DOHH2 (cell line): Measurements from ENCODE around the gene PRKCH.

Source experiments
- H3F3A ChIP-seq: fragments of 200-600 bp; sonication (generic), shearing (Covaris generic); 2 replicates; pipeline ENCODE4 v1.6.0; 2016; ENCODE audit warnings: antibody characterized with exemption, mild to moderate bottlenecking; ENCODE audit not compliant: control insufficient read depth, insufficient read depth
- H3K27ac ChIP-seq: fragments of 200-600 bp; sonication (generic); 2 replicates; pipeline ENCODE4 v1.5.1; 2014; ENCODE audit warnings: low read depth, mild to moderate bottlenecking, low read length, moderate library complexity
- H3K27me3 ChIP-seq: fragments of 200-600 bp; sonication (generic); 2 replicates; pipeline ENCODE4 v1.6.1; 2014; ENCODE audit warnings: mild to moderate bottlenecking, low read length, mixed read lengths; ENCODE audit not compliant: control insufficient read depth
- H3K36me3 ChIP-seq: fragments of 200-600 bp; sonication (generic); 2 replicates; pipeline ENCODE4 v1.6.1; 2014; ENCODE audit warnings: mild to moderate bottlenecking, low read length, moderate library complexity, mixed read lengths; ENCODE audit not compliant: control insufficient read depth
- H3K4me1 ChIP-seq: fragments of 200-600 bp; sonication (generic); 2 replicates; pipeline ENCODE4 v1.6.1; 2014; ENCODE audit warnings: mild to moderate bottlenecking, low read length, mixed read lengths; ENCODE audit not compliant: control insufficient read depth
- H3K4me2 ChIP-seq: fragments of 200-600 bp; sonication (generic); 2 replicates; pipeline ENCODE4 v1.6.0; 2014; ENCODE audit warnings: mild to moderate bottlenecking, low read length, moderate library complexity
- H3K4me3 ChIP-seq: fragments of 200-600 bp; sonication (generic); 2 replicates; pipeline ENCODE4 v1.5.1; 2014; ENCODE audit warnings: mild to moderate bottlenecking, low read length, mixed read lengths
- H3K79me2 ChIP-seq: fragments of 200-600 bp; sonication (generic); 2 replicates; pipeline ENCODE4 v1.6.1; 2014; ENCODE audit warnings: mild to moderate bottlenecking, low read length, mixed read lengths; ENCODE audit not compliant: control insufficient read depth
- H3K9me2 ChIP-seq: fragments of 200-600 bp; sonication (generic); replicated peaks from 2 replicates; pipeline ENCODE4 v1.6.1; 2014; ENCODE audit warnings: mild to moderate bottlenecking, low read length, mixed read lengths; ENCODE audit not compliant: control insufficient read depth
- H3K9me3 ChIP-seq: fragments of 200-600 bp; sonication (generic); 2 replicates; pipeline ENCODE4 v1.6.1; 2014; ENCODE audit warnings: antibody characterized with exemption, low read length, mixed read lengths; ENCODE audit not compliant: control insufficient read depth, insufficient read depth
- H4K20me1 ChIP-seq: fragments of 200-600 bp; sonication (generic); 2 replicates; pipeline ENCODE4 v1.6.0; 2014; ENCODE audit warnings: low read depth, mild to moderate bottlenecking, antibody characterized with exemption, low read length, moderate library complexity; ENCODE audit not compliant: control insufficient read depth, insufficient read depth
- EZH2phosphoT487 ChIP-seq: fragments of 200-600 bp; sonication (generic); IDR thresholded peaks from 2 replicates; pipeline ENCODE4 v1.6.1; 2017; ENCODE audit warnings: borderline replicate concordance, mild to moderate bottlenecking, antibody characterized with exemption, low read length, moderate library complexity, mixed read lengths
- TF ChIP-seq, protein P1 (sequence below): fragments of 200-600 bp; sonication (generic); IDR thresholded peaks from one replicate; pipeline ENCODE4 v1.5.1; 2014; ENCODE audit warnings: antibody characterized with exemption, mild to moderate bottlenecking, low read depth, low read length; ENCODE audit not compliant: poor library complexity, severe bottlenecking

The PRKCH gene

GRCh38 chr14:61357123-61357522, 35.7 kb downstream of the PRKCH start:
- H4K20me1 ChIP-seq, result no peaks in the 10 kb centered on the region
- TF ChIP-seq, protein P1, sequence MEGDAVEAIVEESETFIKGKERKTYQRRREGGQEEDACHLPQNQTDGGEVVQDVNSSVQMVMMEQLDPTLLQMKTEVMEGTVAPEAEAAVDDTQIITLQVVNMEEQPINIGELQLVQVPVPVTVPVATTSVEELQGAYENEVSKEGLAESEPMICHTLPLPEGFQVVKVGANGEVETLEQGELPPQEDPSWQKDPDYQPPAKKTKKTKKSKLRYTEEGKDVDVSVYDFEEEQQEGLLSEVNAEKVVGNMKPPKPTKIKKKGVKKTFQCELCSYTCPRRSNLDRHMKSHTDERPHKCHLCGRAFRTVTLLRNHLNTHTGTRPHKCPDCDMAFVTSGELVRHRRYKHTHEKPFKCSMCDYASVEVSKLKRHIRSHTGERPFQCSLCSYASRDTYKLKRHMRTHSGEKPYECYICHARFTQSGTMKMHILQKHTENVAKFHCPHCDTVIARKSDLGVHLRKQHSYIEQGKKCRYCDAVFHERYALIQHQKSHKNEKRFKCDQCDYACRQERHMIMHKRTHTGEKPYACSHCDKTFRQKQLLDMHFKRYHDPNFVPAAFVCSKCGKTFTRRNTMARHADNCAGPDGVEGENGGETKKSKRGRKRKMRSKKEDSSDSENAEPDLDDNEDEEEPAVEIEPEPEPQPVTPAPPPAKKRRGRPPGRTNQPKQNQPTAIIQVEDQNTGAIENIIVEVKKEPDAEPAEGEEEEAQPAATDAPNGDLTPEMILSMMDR, result no peak
- no peak overlapping the region for H3K4me3 ChIP-seq
- H3K9me2 ChIP-seq, result no peaks in the 10 kb centered on the region
- no peaks in the 10 kb centered on the region for H3K4me1 ChIP-seq
- H3K79me2 ChIP-seq, result no peaks in the 10 kb centered on the region
- no peaks in the 10 kb centered on the region for H3K36me3 ChIP-seq
- no peak overlapping the region for H3K27ac ChIP-seq
- H3F3A ChIP-seq, result no peaks in the 10 kb centered on the region
- H3K4me2 ChIP-seq, result no peak overlapping the region
- H3K9me3 ChIP-seq, result no peaks in the 10 kb centered on the region
- no peaks in the 10 kb centered on the region for H3K27me3 ChIP-seq

- H3K4me1 ChIP-seq, result no peaks in the 10 kb centered on the region
- no peaks in the 10 kb centered on the region for H3K27me3 ChIP-seq
- H3K79me2 ChIP-seq, result no peaks in the 10 kb centered on the region
- H3K9me2 ChIP-seq, result no peaks in the 10 kb centered on the region
- no peaks in the 10 kb centered on the region for H3K9me3 ChIP-seq
- no peak overlapping the region for H3K4me3 ChIP-seq
- no peaks in the 10 kb centered on the region for H4K20me1 ChIP-seq
- H3K27ac ChIP-seq, result no peak overlapping the region
- H3F3A ChIP-seq, result no peaks in the 10 kb centered on the region
- TF ChIP-seq, protein P1, result no peak
- no peak for TF ChIP-seq EZH2phosphoT487
- H3K4me2 ChIP-seq, result no peak overlapping the region
- H3K36me3 ChIP-seq, result no peaks in the 10 kb centered on the region
Observed at GRCh38 chr14:61358554-61359226, 37.3 kb downstream of the PRKCH start.

- Histone ChIP-seq H3K4me1 (no peaks in the 10 kb centered on the region), H3K9me3 (no peaks in the 10 kb centered on the region), H3K4me3 (no peak overlapping the region), H3F3A (no peaks in the 10 kb centered on the region), H3K4me2 (no peak overlapping the region), H3K79me2 (no peaks in the 10 kb centered on the region), H3K9me2 (no peaks in the 10 kb centered on the region), H4K20me1 (no peaks in the 10 kb centered on the region), H3K27me3 (no peaks in the 10 kb centered on the region), H3K36me3 (no peaks in the 10 kb centered on the region), H3K27ac (no peak overlapping the region)
- TF ChIP-seq EZH2phosphoT487, result no peak
- TF ChIP-seq, protein P1, result no peak
Observed at GRCh38 chr14:61360796-61361525, 39.6 kb downstream of the PRKCH start.
